GM23338 (cell line): ENCODE measurements around the gene WRAP53. TPM values are rescaled to one million over a fixed set of nuclear protein-coding genes. Genes with fewer than 3 reads are reported as not detected.
A peak's percentile ranks its signal among the peaks of the same experiment; 100 is the strongest.

Experiments used
- ATAC-seq: fragments of 200-7000 bp; cut with Tn5 transposase; 3 replicates; pipeline ENCODE4 v1.9.1; 2020
- DNase-seq: peaks from one replicate; pipeline ENCODE4 v3.0.0-alpha.2; 2015; ENCODE audit warnings: low spot score
- H2AFZ ChIP-seq: fragments of 200-600 bp; sonication (generic); 2 replicates; pipeline ENCODE4 v1.8.0; 2016; ENCODE audit warnings: antibody characterized with exemption, mild to moderate bottlenecking, moderate library complexity
- H3F3A ChIP-seq: fragments of 200-600 bp; sonication (generic); replicated peaks from 2 replicates; pipeline ENCODE4 v1.8.0; 2017; ENCODE audit warnings: antibody characterized with exemption, mixed run types, low read depth
- H3K27ac ChIP-seq: fragments of 200-600 bp; sonication (generic); 2 replicates; pipeline ENCODE4 v1.6.1; 2016; ENCODE audit warnings: low read depth
- H3K27me3 ChIP-seq: fragments of 200-600 bp; sonication (generic); 2 replicates; pipeline ENCODE4 v1.8.0; 2016; ENCODE audit warnings: mild to moderate bottlenecking, mixed run types, moderate library complexity; ENCODE audit not compliant: insufficient read depth
- H3K36me3 ChIP-seq: fragments of 200-600 bp; sonication (generic); 2 replicates; pipeline ENCODE4 v1.8.0; 2016; ENCODE audit warnings: mild to moderate bottlenecking; ENCODE audit not compliant: insufficient read depth
- H3K4me1 ChIP-seq: fragments of 200-600 bp; sonication (generic); 2 replicates; pipeline ENCODE4 v1.8.0; 2016; ENCODE audit warnings: mild to moderate bottlenecking, moderate library complexity; ENCODE audit not compliant: insufficient read depth
- H3K4me2 ChIP-seq: fragments of 200-600 bp; sonication (generic); 2 replicates; pipeline ENCODE4 v1.7.1; 2017; ENCODE audit warnings: mixed run types
- H3K4me3 ChIP-seq: fragments of 200-600 bp; sonication (generic); 2 replicates; pipeline ENCODE4 v1.6.1; 2016; ENCODE audit warnings: mixed run types
- H3K79me2 ChIP-seq: fragments of 200-600 bp; sonication (generic); replicated peaks from 2 replicates; pipeline ENCODE4 v1.8.0; 2017; ENCODE audit warnings: mild to moderate bottlenecking; ENCODE audit not compliant: insufficient read depth
- H3K9me2 ChIP-seq: fragments of 200-600 bp; sonication (generic); 2 replicates; pipeline ENCODE4 v1.8.0; 2017; ENCODE audit not compliant: insufficient read depth
- H4K20me1 ChIP-seq: fragments of 200-600 bp; sonication (generic); replicated peaks from 2 replicates; pipeline ENCODE4 v1.8.0; 2017; ENCODE audit warnings: mild to moderate bottlenecking; ENCODE audit not compliant: insufficient read depth
- H3K27ac Mint-ChIP-seq: 2 replicates; pipeline ENCODE4 v1.8.0; 2020; ENCODE audit warnings: inconsistent platforms, mild to moderate bottlenecking, moderate library complexity, mixed read lengths
- H3K27me3 Mint-ChIP-seq: 3 replicates; pipeline ENCODE4 v1.8.0; 2022; ENCODE audit warnings: low read depth, mild to moderate bottlenecking, moderate library complexity, mixed read lengths, inconsistent platforms; ENCODE audit not compliant: insufficient read depth, poor library complexity
- H3K36me3 Mint-ChIP-seq: 3 replicates; pipeline ENCODE4 v1.8.0; 2021; ENCODE audit warnings: low read depth, mild to moderate bottlenecking, inconsistent platforms, moderate library complexity, mixed read lengths
- H3K4me1 Mint-ChIP-seq: 3 replicates; pipeline ENCODE4 v1.8.0; 2020; ENCODE audit warnings: mild to moderate bottlenecking, inconsistent platforms, mixed read lengths
- H3K4me3 Mint-ChIP-seq: 3 replicates; pipeline ENCODE4 v1.8.0; 2021; ENCODE audit warnings: moderate library complexity, mild to moderate bottlenecking, inconsistent platforms, mixed read lengths
- H3K9me3 Mint-ChIP-seq: 3 replicates; pipeline ENCODE4 v1.8.0; 2020; ENCODE audit warnings: moderate library complexity, mild to moderate bottlenecking, inconsistent platforms, mixed read lengths
- ETS1 ChIP-seq: IDR thresholded peaks from 2 replicates; pipeline ENCODE4 v1.6.1; 2016; ENCODE audit warnings: antibody characterized with exemption
- POLR2AphosphoS5 ChIP-seq: IDR thresholded peaks from 2 replicates; pipeline ENCODE4 v1.6.1; 2016; ENCODE audit warnings: antibody characterized with exemption, low read depth
- ZNF331 ChIP-seq: fragments of 250-450 bp; sonication (Bioruptor Pico); IDR thresholded peaks from 2 replicates; pipeline ENCODE4 v1.5.0; 2020; ENCODE audit warnings: low read depth, mild to moderate bottlenecking, moderate library complexity
- polyA plus RNA-seq: library from polyadenylated mRNA; unstranded; fragments of >200 nt; fragmentation: Nextera tagmentation; extraction: Ambion mirVana; gene quantifications from 2 replicates; pipeline ENCODE4 v1.2.1, GENCODE V29; 2016
- total RNA-seq: library from RNA; depleted of rRNA; stranded (reverse); fragments of >200 nt; shearing (Covaris generic); gene quantifications from 2 replicates; pipeline ENCODE4 v1.2.3, GENCODE V29; 2014
- TF ChIP-seq, protein P1 (sequence below): fragments of 250-450 bp; sonication (Bioruptor Pico); IDR thresholded peaks from 2 replicates; pipeline ENCODE4 v1.5.0; 2020; ENCODE audit warnings: mild to moderate bottlenecking, moderate library complexity

Gene WRAP53
- total and polyA plus RNA-seq, 2 experiments from 2014 or later: 28.1 to 33.3 TPM

DNA sequence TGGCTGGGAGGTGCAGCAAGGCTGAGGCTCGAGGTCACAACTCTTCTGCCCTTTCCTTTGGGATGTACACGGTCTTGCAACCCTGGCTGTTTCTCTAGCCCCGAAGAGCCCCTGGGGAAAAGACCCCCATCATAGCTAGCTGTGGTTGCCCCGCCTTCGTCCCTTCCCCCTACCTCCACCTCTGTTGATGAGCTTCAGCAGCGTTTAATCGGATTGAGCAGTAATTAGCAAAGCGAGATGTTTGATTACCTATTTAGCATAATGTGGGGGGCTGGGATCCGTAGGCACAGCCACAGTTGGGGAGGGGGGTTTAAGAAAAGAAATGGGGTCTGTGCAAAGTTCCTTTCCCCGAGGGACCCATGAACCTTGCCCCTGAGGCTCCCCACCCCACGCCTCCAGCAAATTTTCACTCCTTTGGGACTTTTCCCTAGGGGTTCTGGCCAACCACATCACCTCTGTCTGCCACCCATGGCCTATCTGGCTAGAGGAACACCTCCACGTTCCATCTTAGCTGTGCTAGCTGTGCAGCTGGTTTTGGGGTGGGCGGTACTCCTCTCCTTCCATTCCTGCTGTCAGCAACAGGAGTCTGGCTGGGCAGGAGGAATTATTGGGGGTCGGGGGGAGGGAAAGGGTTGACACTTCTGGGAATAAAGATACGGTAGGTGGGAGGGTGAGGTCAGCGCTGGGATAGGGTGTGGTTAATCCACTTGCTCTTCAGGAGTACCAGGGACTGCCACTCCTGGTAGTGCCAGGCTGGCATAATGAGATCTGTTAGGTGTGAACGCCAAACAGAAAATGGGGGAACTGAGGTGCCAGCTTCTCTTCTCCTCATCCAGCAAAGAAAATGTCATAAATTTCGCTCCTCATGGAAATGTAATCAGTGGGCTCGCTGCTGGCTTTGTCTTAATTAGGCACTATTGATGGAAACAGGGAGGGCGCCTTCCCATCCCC, 27.9 kb downstream of the WRAP53 start (continued):
- TF ChIP-seq, protein P1, sequence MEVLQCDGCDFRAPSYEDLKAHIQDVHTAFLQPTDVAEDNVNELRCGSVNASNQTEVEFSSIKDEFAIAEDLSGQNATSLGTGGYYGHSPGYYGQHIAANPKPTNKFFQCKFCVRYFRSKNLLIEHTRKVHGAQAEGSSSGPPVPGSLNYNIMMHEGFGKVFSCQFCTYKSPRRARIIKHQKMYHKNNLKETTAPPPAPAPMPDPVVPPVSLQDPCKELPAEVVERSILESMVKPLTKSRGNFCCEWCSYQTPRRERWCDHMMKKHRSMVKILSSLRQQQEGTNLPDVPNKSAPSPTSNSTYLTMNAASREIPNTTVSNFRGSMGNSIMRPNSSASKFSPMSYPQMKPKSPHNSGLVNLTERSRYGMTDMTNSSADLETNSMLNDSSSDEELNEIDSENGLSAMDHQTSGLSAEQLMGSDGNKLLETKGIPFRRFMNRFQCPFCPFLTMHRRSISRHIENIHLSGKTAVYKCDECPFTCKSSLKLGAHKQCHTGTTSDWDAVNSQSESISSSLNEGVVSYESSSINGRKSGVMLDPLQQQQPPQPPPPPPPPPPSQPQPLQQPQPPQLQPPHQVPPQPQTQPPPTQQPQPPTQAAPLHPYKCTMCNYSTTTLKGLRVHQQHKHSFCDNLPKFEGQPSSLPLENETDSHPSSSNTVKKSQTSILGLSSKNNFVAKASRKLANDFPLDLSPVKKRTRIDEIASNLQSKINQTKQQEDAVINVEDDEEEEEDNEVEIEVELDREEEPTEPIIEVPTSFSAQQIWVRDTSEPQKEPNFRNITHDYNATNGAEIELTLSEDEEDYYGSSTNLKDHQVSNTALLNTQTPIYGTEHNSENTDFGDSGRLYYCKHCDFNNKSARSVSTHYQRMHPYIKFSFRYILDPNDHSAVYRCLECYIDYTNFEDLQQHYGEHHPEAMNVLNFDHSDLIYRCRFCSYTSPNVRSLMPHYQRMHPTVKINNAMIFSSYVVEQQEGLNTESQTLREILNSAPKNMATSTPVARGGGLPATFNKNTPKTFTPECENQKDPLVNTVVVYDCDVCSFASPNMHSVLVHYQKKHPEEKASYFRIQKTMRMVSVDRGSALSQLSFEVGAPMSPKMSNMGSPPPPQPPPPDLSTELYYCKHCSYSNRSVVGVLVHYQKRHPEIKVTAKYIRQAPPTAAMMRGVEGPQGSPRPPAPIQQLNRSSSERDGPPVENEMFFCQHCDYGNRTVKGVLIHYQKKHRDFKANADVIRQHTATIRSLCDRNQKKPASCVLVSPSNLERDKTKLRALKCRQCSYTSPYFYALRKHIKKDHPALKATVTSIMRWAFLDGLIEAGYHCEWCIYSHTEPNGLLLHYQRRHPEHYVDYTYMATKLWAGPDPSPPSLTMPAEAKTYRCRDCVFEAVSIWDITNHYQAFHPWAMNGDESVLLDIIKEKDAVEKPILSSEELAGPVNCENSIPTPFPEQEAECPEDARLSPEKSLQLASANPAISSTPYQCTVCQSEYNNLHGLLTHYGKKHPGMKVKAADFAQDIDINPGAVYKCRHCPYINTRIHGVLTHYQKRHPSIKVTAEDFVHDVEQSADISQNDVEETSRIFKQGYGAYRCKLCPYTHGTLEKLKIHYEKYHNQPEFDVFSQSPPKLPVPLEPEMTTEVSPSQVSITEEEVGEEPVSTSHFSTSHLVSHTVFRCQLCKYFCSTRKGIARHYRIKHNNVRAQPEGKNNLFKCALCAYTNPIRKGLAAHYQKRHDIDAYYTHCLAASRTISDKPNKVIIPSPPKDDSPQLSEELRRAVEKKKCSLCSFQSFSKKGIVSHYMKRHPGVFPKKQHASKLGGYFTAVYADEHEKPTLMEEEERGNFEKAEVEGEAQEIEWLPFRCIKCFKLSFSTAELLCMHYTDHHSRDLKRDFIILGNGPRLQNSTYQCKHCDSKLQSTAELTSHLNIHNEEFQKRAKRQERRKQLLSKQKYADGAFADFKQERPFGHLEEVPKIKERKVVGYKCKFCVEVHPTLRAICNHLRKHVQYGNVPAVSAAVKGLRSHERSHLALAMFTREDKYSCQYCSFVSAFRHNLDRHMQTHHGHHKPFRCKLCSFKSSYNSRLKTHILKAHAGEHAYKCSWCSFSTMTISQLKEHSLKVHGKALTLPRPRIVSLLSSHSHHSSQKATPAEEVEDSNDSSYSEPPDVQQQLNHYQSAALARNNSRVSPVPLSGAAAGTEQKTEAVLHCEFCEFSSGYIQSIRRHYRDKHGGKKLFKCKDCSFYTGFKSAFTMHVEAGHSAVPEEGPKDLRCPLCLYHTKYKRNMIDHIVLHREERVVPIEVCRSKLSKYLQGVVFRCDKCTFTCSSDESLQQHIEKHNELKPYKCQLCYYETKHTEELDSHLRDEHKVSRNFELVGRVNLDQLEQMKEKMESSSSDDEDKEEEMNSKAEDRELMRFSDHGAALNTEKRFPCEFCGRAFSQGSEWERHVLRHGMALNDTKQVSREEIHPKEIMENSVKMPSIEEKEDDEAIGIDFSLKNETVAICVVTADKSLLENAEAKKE (CRISPR knock-in tag): no peak
- no peak for TF ChIP-seq ETS1

GRCh38 chr17:7716901-7717755, 28.9 kb downstream of the WRAP53 start, which contains the start of gene DNAH2:
Gene DNAH2 (plus strand): TSS chr17:7717744. CDS start chr17:7719735, 1,991 bp downstream.
- peaks cover 25% of the 10 kb centered on the region for H3K27me3 Mint-ChIP-seq
- no peaks in the 10 kb centered on the region for H4K20me1 ChIP-seq
- peaks cover 29% of the 10 kb centered on the region for H3K4me1 ChIP-seq
- peak within 1 kb of the TSS; percentile 88 for H3K27ac ChIP-seq
- peak within 1 kb of the TSS; percentile 99 for H2AFZ ChIP-seq
- H3K27ac Mint-ChIP-seq: peak within 1 kb of the TSS; percentile 58
- H3K79me2 ChIP-seq: no peaks in the 10 kb centered on the region
- peaks cover 21% of the 10 kb centered on the region for H3K27me3 ChIP-seq
- peak within 1 kb of the TSS; percentile 97 for H3K4me3 ChIP-seq
- H3K36me3 ChIP-seq: no peaks in the 10 kb centered on the region
- no peaks in the 10 kb centered on the region for H3K9me2 ChIP-seq
- peak within 1 kb of the TSS; percentile 93 for H3K4me2 ChIP-seq
- H3K9me3 Mint-ChIP-seq: no peaks in the 10 kb centered on the region; the same call in 2 of the 3 replicates
- peaks cover 44% of the 10 kb centered on the region for H3K4me1 Mint-ChIP-seq
- H3K36me3 Mint-ChIP-seq: no peaks in the 10 kb centered on the region
- ATAC-seq (peak; percentile 81), DNase-seq (peak; percentile 99)
- 0 out of 2 replicates have a peak, but pooled peaks cover 9% of the 10 kb centered on the region for H3F3A ChIP-seq
- peak within 1 kb of the TSS; percentile 83 for H3K4me3 Mint-ChIP-seq
- TF ChIP-seq, protein P1 (CRISPR knock-in tag): no peak
- TF ChIP-seq ZNF331 (CRISPR knock-in tag) (peak; percentile 45; the same call in 1 of the 2 replicates), POLR2AphosphoS5 (peak; percentile 75)
